Endothelial cell of umbilical vein (primary cell): ENCODE measurements around the gene PNRC1.
"Not testable (repeated sequence)": the region's sequence is repeated elsewhere in the genome, so short reads cannot be mapped to it uniquely, and the experiment has no call there.

Experiments used
- CTCF ChIP-seq, 2 donors: IDR thresholded peaks; 1 replicate in 1 of 2; 2 replicates in 1 of 2; pipeline ENCODE4 v1.5.1; 2011; ENCODE audit warnings: low read length in 2 of 2, mild to moderate bottlenecking in 2 of 2, moderate library complexity in 2 of 2, control low read depth in 1 of 2, inconsistent platforms in 1 of 2, low read depth in 1 of 2; ENCODE audit not compliant: insufficient read depth in 1 of 2; ENCODE audit errors: extremely low read depth in 1 of 2
- EZH2 ChIP-seq: IDR thresholded peaks from 2 replicates; pipeline ENCODE4 v1.6.1; 2012; ENCODE audit warnings: borderline replicate concordance, low read depth, mild to moderate bottlenecking, moderate library complexity, low read length, inconsistent platforms; ENCODE audit not compliant: severe bottlenecking
- FOS ChIP-seq: IDR thresholded peaks from 2 replicates; pipeline ENCODE4 v1.6.1; 2011; ENCODE audit warnings: mild to moderate bottlenecking, low read length, moderate library complexity, borderline replicate concordance; ENCODE audit not compliant: insufficient read depth
- GATA2 ChIP-seq: IDR thresholded peaks from 2 replicates; pipeline ENCODE4 v1.7.0; 2011; ENCODE audit warnings: low read depth, mild to moderate bottlenecking, moderate library complexity, mixed read lengths, low read length; ENCODE audit not compliant: insufficient read length, insufficient read depth
- JUN ChIP-seq: IDR thresholded peaks from 2 replicates; pipeline ENCODE4 v1.6.1; 2011; ENCODE audit warnings: borderline replicate concordance, low read depth; ENCODE audit not compliant: insufficient read length, insufficient read depth
- MAX ChIP-seq: IDR thresholded peaks from 2 replicates; pipeline ENCODE4 v1.6.1; 2011; ENCODE audit not compliant: insufficient read depth, insufficient read length
- MYC ChIP-seq: IDR thresholded peaks from one replicate; pipeline ENCODE4 v1.6.1; 2011; ENCODE audit warnings: mild to moderate bottlenecking, low read depth, low read length
- POLR2A ChIP-seq: IDR thresholded peaks from 2 replicates; pipeline ENCODE4 v1.6.1; 2012; ENCODE audit warnings: low read depth, mild to moderate bottlenecking, control low read depth, low read length
- POLR2AphosphoS5 ChIP-seq: IDR thresholded peaks from 2 replicates; pipeline ENCODE4 v1.6.1; 2012; ENCODE audit warnings: low read depth, mild to moderate bottlenecking, control low read depth, low read length, moderate library complexity; ENCODE audit not compliant: insufficient read depth

- TF ChIP-seq CTCF (IDR thresholded peaks at IDR 0.05; ENCODE audit: extremely low read depth in 1 of 2, insufficient read depth in 1 of 2, low read depth in 1 of 2, low read length in 2 of 2); POLR2AphosphoS5; POLR2A; EZH2; MAX; FOS; GATA2; MYC; JUN: not testable (repeated sequence)
These were observed 14.4 kb upstream of the PNRC1 start for GRCh38 chr6:89066121-89066520.
